Non-pigmented ciliary epithelial cell (primary cell): Measurements from ENCODE around the gene COMT.
"Not testable (repeated sequence)": the region's sequence is repeated elsewhere in the genome, so short reads cannot be mapped to it uniquely, and the experiment has no call there.

ENCODE experiments used
- DNase-seq: peaks from one replicate; pipeline ENCODE4 v3.0.0-alpha.2; 2010; ENCODE audit warnings: low read depth

The COMT gene

GRCh38 chr22:19909350-19910179, 32.0 kb upstream of the COMT start:
- peak; percentile 31 for DNase-seq

GRCh38 chr22:19910180-19910744, 31.3 kb upstream of the COMT start:
- DNase-seq, result no peak

GRCh38 chr22:19911540-19912270, 29.9 kb upstream of the COMT start:
- DNase-seq, result no peak

GRCh38 chr22:19912271-19912999, 29.1 kb upstream of the COMT start:
- no peak for DNase-seq

GRCh38 chr22:19913337-19913936, 28.1 kb upstream of the COMT start:
- DNase-seq, result no peak

GRCh38 chr22:19914201-19914943, 27.2 kb upstream of the COMT start:
- no peak for DNase-seq

- no peak for DNase-seq
Measured at GRCh38 chr22:19915287-19915954, 26.2 kb upstream of the COMT start.

- no peak for DNase-seq
Measured at GRCh38 chr22:19916006-19916405, 25.6 kb upstream of the COMT start.

- DNase-seq, result no peak
Measured at GRCh38 chr22:19916941-19917340, 24.6 kb upstream of the COMT start.

GRCh38 chr22:19917389-19918138, 24.0 kb upstream of the COMT start:
- no peak for DNase-seq

GRCh38 chr22:19918332-19919106, 23.1 kb upstream of the COMT start:
- no peak for DNase-seq

GRCh38 chr22:19919701-19920363, 21.7 kb upstream of the COMT start:
- DNase-seq, result no peak

GRCh38 chr22:19921544-19922081, 20.0 kb upstream of the COMT start:
- no peak for DNase-seq

- DNase-seq, result no peak
Measured at GRCh38 chr22:19923914-19924513, 17.6 kb upstream of the COMT start.

- not testable (repeated sequence) for DNase-seq
Measured at GRCh38 chr22:19926028-19926427, 15.5 kb upstream of the COMT start.

- no peak for DNase-seq
Measured at GRCh38 chr22:19927696-19928095, 13.9 kb upstream of the COMT start.

- no peak for DNase-seq
Measured at GRCh38 chr22:19928207-19928606, 13.4 kb upstream of the COMT start.
